ENCODE data around the gene NUP88. TPM values are rescaled to one million over a fixed set of nuclear protein-coding genes. Genes with fewer than 3 reads are reported as not detected.
A peak's percentile ranks its signal among the peaks of the same experiment; 100 is the strongest.
"Not testable (repeated sequence)": the region's sequence is repeated elsewhere in the genome, so short reads cannot be mapped to it uniquely, and the experiment has no call there.

NUP88 gene
- total RNA-seq (2014; rRNA removed; shearing (Covaris generic)): 110 and 139 TPM in 2 replicates

- H3K27me3 ChIP-seq (ENCODE audit: control insufficient read depth, insufficient read depth, low read length): no peaks in the 10 kb centered on the region
- H3K36me3 ChIP-seq (replicated peaks; ENCODE audit: control insufficient read depth, insufficient read depth, low read length): peaks cover 23% of the 10 kb centered on the region
- DNase-seq: peak; percentile 98
- peak within 1 kb of the TSS; percentile 94 for H3K4me3 ChIP-seq (ENCODE audit: insufficient read depth, low read depth, low read length)
Observed at GRCh38 chr17:5419356-5419958, at the start of gene NUP88. Gene NUP88, minus strand, starts transcription at chr17:5419662. Its CDS starts 12 bp downstream, at chr17:5419650.

- Histone ChIP-seq H3K36me3 (replicated peaks; ENCODE audit: control insufficient read depth, insufficient read depth, low read length) (no peaks in the 10 kb centered on the region; the same call in 1 of the 2 replicates), H3K4me3 (ENCODE audit: insufficient read depth, low read depth, low read length) (peak overlapping the region; percentile 98), H3K27me3 (ENCODE audit: control insufficient read depth, insufficient read depth, low read length) (no peaks in the 10 kb centered on the region)
- peak; percentile 49 for DNase-seq
Observed at GRCh38 chr17:5468075-5468473, 48.6 kb upstream of the NUP88 start.

- DNase-seq: no peak
- Histone ChIP-seq H3K27me3 (ENCODE audit: control insufficient read depth, insufficient read depth, low read length) (no peaks in the 10 kb centered on the region), H3K4me3 (ENCODE audit: insufficient read depth, low read depth, low read length) (peak overlapping the region; percentile 98), H3K36me3 (replicated peaks; ENCODE audit: control insufficient read depth, insufficient read depth, low read length) (peaks cover 1% of the 10 kb centered on the region)
Observed at GRCh38 chr17:5467416-5467815, 48.0 kb upstream of the NUP88 start.

GRCh38 chr17:5466295-5466694 lies 46.8 kb upstream of the NUP88 start:
- H3K27me3 ChIP-seq (ENCODE audit: control insufficient read depth, insufficient read depth, low read length): no peaks in the 10 kb centered on the region
- H3K36me3 ChIP-seq (replicated peaks; ENCODE audit: control insufficient read depth, insufficient read depth, low read length): peaks cover 5% of the 10 kb centered on the region
- DNase-seq: no peak
- no peak overlapping the region for H3K4me3 ChIP-seq (ENCODE audit: insufficient read depth, low read depth, low read length)

GRCh38 chr17:5464717-5465507 lies 45.5 kb upstream of the NUP88 start:
- H3K4me3 ChIP-seq (ENCODE audit: insufficient read depth, low read depth, low read length): no peak overlapping the region
- no peak for DNase-seq
- H3K27me3 ChIP-seq (ENCODE audit: control insufficient read depth, insufficient read depth, low read length): no peaks in the 10 kb centered on the region
- peaks cover 8% of the 10 kb centered on the region for H3K36me3 ChIP-seq (replicated peaks; ENCODE audit: control insufficient read depth, insufficient read depth, low read length)

GRCh38 chr17:5446786-5447185 lies 27.3 kb upstream of the NUP88 start:
- Histone ChIP-seq H3K27me3 (ENCODE audit: control insufficient read depth, insufficient read depth, low read length) (no peaks in the 10 kb centered on the region), H3K4me3 (ENCODE audit: insufficient read depth, low read depth, low read length) (no peak overlapping the region), H3K36me3 (replicated peaks; ENCODE audit: control insufficient read depth, insufficient read depth, low read length) (peaks cover 42% of the 10 kb centered on the region)
- no peak for DNase-seq

GRCh38 chr17:5444209-5444608 lies 24.7 kb upstream of the NUP88 start:
- no peak for DNase-seq
- Histone ChIP-seq H3K4me3 (ENCODE audit: insufficient read depth, low read depth, low read length) (no peak overlapping the region), H3K27me3 (ENCODE audit: control insufficient read depth, insufficient read depth, low read length) (no peaks in the 10 kb centered on the region), H3K36me3 (replicated peaks; ENCODE audit: control insufficient read depth, insufficient read depth, low read length) (peaks cover 32% of the 10 kb centered on the region)

- H3K36me3 ChIP-seq (replicated peaks; ENCODE audit: control insufficient read depth, insufficient read depth, low read length): peaks cover 30% of the 10 kb centered on the region
- H3K4me3 ChIP-seq (ENCODE audit: insufficient read depth, low read depth, low read length): no peak overlapping the region
- no peaks in the 10 kb centered on the region for H3K27me3 ChIP-seq (ENCODE audit: control insufficient read depth, insufficient read depth, low read length)
- DNase-seq: no peak
Observed at GRCh38 chr17:5443728-5444127, 24.3 kb upstream of the NUP88 start.

- Histone ChIP-seq H3K36me3 (replicated peaks; ENCODE audit: control insufficient read depth, insufficient read depth, low read length) (peaks cover 28% of the 10 kb centered on the region), H3K27me3 (ENCODE audit: control insufficient read depth, insufficient read depth, low read length) (no peaks in the 10 kb centered on the region), H3K4me3 (ENCODE audit: insufficient read depth, low read depth, low read length) (peak overlapping the region; percentile 92; the same call in 1 of the 2 replicates)
- DNase-seq: no peak
Observed at GRCh38 chr17:5439446-5439764, 19.9 kb upstream of the NUP88 start.

GRCh38 chr17:5438716-5439445 lies 19.4 kb upstream of the NUP88 start, which contains the start of gene C1QBP:
Gene C1QBP, minus strand, starts transcription at chr17:5439155. Its CDS starts 82 bp downstream, at chr17:5439073.
- Histone ChIP-seq H3K4me3 (ENCODE audit: insufficient read depth, low read depth, low read length) (peak within 1 kb of the TSS; percentile 92), H3K27me3 (ENCODE audit: control insufficient read depth, insufficient read depth, low read length) (no peaks in the 10 kb centered on the region), H3K36me3 (replicated peaks; ENCODE audit: control insufficient read depth, insufficient read depth, low read length) (peaks cover 26% of the 10 kb centered on the region)
- peak; percentile 95 for DNase-seq

GRCh38 chr17:5437721-5438317 lies 18.4 kb upstream of the NUP88 start:
- DNase-seq: no peak
- Histone ChIP-seq H3K27me3 (ENCODE audit: control insufficient read depth, insufficient read depth, low read length) (no peaks in the 10 kb centered on the region), H3K4me3 (ENCODE audit: insufficient read depth, low read depth, low read length) (peak overlapping the region; percentile 92), H3K36me3 (replicated peaks; ENCODE audit: control insufficient read depth, insufficient read depth, low read length) (peaks cover 28% of the 10 kb centered on the region)

- not testable (repeated sequence) for H3K4me3 ChIP-seq (ENCODE audit: insufficient read depth, low read depth, low read length); DNase-seq; H3K27me3 ChIP-seq (ENCODE audit: control insufficient read depth, insufficient read depth, low read length)
- H3K36me3 ChIP-seq (replicated peaks; ENCODE audit: control insufficient read depth, insufficient read depth, low read length): peaks cover 39% of the 10 kb centered on the region
Observed at GRCh38 chr17:5435781-5436315, 16.4 kb upstream of the NUP88 start.

GRCh38 chr17:5434984-5435383 lies 15.5 kb upstream of the NUP88 start:
- Histone ChIP-seq H3K4me3 (ENCODE audit: insufficient read depth, low read depth, low read length) (no peak overlapping the region), H3K36me3 (replicated peaks; ENCODE audit: control insufficient read depth, insufficient read depth, low read length) (peaks cover 39% of the 10 kb centered on the region), H3K27me3 (ENCODE audit: control insufficient read depth, insufficient read depth, low read length) (no peaks in the 10 kb centered on the region)
- no peak for DNase-seq

GRCh38 chr17:5431949-5432556 lies 12.6 kb upstream of the NUP88 start:
- Histone ChIP-seq H3K36me3 (replicated peaks; ENCODE audit: control insufficient read depth, insufficient read depth, low read length) (peaks cover 55% of the 10 kb centered on the region), H3K27me3 (ENCODE audit: control insufficient read depth, insufficient read depth, low read length) (no peaks in the 10 kb centered on the region), H3K4me3 (ENCODE audit: insufficient read depth, low read depth, low read length) (no peak overlapping the region)
- DNase-seq: no peak
